ENCODE measurements around the gene OXCT1.
"Not testable (repeated sequence)": the region's sequence is repeated elsewhere in the genome, so short reads cannot be mapped to it uniquely, and the experiment has no call there.

Gene OXCT1

DNA sequence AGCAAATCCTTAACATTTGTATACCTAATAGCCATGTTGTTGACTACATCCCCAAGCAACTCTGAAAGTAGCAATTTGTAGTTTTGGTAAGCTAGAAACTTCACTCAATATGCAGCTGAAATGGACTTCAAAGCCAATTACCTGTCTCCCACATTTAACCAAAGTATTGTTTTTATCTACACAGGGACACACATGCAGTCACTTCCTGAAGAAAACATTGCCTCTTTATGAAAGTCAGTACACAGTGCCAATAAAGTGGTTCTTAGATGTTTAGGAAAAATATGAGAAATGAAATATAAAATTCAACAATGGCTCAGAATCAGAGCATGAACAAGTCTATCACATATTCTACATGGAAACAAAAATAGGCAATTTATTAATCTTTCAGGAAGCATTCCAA lies 49.2 kb downstream of the OXCT1 start:
- no peak for DNase-seq

DNA sequence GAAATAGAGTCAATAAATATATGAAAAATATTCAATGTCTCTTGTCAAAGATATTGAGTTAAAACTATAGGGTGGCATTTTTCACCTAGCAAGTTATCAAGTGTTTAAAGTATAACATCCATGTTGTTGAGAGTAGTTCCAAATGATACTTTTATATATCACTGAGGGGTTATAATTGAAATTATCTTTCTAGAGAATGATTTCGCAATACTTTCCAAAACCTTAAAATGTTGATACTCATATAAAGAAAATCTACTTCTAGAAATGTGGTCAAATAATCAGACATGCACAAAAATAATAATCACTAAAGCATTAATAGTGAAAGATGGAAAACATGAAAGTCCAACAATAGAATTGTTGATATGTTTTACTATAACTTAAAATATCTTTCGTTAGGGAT lies 50.1 kb downstream of the OXCT1 start:
- no peak for DNase-seq

DNA sequence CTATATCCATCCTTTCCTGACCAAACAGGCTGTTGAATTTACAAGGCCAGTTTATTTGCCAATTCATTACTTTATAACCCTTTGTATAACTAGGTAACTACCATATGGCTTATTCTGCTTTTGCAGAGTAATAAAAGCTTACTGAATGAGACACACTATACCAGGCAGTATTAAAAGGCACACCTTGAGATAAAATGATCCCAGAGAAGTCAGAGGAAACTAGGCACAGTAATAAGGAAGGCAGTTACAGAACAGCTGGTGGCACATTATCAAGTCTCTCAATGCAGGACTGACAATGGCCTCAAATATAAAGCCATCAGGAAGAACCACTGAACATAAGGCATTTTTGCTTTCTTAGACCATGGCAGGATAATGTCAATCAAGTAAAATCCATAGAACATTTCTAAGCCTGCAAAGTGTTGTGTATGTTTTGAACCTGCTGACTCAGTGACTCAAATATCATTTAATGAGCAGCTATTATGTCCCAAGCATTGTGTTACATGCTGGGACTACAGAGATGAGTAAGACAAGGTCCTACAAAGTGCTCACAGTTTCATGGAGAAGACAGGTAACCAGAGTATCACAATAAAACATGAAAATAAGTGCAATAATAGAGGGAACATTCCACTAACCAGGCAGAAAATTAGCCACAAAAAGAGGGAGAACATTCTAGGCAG lies 52.5 kb downstream of the OXCT1 start:
- DNase-seq: no peak

DNA sequence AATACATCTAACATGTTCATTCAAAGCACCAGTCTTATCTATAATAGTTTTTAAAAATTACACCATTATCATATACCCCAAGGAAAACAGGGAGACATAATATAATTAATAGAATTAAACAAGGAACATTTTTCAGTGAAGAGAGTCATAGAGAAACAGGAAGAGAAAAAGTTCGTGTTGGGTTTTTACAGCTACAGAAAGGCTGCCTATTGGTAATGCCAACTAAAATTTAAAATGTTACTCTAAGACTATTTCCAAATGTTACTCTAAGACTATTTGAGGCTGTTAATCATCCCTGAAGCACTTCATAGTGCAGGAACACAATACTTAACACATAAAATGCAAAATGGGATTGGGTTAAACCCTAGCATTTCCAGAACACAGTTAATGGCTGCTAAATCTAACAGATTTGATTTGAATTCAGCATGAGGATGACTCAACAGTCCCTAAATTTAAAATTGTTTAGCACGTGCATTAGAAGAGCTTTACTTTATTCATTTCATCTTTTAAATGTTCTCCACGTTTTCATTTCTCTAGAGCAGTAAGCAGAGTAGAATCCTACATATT lies 54.5 kb downstream of the OXCT1 start:
- no peak for DNase-seq

DNA sequence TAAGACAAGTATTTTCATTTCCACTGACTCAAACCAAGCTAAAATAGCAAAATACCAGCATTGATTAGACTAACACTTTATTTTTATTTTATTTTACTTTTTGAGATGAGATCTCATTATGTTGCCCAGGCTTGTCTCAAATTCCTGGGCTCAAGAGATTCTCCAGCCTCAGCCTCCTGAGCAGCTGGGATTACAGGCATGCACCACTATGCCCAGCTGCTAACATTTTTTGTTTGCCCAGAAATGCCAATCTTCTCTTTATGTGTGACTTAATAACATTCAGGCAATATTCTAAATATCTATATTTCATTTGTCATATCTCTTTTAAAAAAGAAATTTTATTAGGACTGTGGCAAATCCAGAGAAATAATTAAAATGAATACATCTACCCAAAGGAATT lies 55.0 kb downstream of the OXCT1 start:
- no peak for DNase-seq

DNA sequence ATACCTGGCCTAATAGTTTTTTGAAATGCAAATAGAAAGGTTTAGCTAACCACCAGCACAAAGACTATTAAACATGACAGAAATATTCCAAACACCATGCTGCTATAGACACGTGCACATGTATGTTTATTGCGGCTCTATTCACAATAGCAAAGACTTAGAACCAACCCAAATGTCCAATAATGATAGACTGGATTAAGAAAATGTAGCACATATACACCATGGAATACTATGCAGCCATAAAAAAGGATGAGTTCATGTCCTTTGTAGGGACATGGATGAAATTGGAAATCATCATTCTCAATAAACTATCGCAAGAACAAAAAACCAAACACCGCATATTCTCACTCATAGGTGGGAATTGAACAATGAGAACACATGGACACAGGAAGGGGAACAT lies 55.9 kb downstream of the OXCT1 start:
- not testable (repeated sequence) for DNase-seq

DNA sequence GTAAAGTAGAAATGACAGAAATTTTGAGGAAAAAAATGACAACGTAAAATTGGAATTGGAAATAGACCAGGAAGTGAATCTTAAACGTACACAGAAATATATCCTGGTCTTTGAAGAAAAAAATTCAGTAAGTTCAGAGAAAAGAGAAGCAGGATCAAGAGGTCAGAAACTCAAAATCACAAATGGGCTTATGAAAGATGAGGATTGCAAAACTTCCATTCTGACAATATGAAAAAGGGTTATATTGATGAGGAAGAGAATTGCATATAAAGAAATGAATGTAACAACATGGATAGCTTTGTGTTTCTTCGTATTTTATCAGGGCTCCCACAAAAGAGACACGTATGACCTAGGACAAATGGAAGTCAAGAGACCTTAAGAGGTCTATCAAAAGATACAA lies 58.1 kb downstream of the OXCT1 start:
- DNase-seq: no peak

DNA sequence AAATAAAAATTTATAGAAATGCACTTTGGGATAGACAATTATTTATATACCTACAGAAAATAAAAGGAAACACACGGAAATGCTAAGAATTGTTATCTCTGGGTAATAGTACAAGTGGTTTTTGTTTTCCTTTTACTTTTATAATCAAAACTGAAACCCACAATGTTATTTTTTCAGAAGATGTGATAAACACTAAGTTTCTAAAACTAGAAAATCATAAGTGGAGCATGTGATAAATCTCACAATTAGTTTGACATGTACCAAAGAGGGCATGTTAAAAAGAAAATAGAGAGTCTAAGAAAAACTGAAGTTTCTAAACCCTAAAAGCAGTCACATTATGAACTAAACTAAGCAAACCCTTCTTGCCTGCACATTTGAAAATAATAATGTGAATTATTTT lies 61.1 kb downstream of the OXCT1 start:
- no peak for DNase-seq

DNA sequence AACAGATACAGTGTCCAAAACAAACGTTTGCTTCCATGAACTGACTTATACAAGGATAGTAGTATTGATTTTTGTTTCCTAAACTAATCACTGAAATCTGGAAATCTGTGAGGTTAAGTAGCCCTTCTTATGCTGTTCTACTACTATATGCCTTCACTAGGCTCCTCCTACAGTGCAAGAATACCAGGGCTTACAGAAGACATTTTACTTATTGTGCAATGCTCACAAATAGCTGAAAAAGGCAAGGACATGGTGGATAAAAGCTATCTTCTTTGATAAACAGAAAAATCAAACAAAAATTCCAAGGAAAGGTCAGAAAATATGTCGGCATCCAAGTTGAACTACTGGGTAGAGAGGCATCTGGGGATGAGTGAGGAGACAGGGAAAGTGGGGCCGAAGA lies 61.9 kb downstream of the OXCT1 start:
- no peak for DNase-seq

DNA sequence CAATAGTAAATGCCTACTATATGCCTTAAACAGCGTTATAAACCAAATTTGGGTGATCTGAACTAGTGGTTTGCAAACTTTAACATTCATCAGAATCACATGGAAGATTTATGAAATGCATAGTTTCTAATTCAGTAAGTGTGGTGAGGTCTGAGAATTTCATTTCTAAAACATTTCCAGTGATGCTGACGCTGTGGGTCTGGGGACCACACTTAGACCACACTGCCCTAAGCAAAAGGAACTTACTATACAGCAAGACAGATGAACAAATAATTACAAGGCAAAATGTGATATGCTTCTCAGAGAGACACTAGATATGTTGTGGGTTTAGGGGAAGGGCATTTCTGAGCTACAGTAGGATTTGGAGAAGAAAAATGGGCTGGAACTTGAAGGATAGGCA lies 72.6 kb downstream of the OXCT1 start:
- DNase-seq: no peak

DNA sequence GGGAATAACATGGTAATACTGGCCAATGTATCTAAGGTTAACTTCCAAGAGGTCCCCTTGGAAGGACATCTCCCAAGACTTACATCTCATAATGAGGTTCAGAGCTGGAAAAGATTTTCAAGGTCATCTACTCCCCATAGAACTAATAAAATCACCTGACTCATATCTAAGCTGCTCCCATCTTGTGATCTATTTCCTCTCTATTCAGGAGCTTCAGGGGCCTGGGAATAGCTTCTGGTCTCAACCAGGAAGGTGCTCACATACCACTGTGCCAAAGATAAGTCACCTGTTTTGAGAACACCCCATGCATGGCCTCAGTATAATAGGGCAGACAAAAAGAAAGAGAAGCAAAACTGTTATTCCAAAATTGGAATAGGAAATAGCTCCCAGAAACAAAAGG lies 74.2 kb downstream of the OXCT1 start:
- no peak for DNase-seq

DNA sequence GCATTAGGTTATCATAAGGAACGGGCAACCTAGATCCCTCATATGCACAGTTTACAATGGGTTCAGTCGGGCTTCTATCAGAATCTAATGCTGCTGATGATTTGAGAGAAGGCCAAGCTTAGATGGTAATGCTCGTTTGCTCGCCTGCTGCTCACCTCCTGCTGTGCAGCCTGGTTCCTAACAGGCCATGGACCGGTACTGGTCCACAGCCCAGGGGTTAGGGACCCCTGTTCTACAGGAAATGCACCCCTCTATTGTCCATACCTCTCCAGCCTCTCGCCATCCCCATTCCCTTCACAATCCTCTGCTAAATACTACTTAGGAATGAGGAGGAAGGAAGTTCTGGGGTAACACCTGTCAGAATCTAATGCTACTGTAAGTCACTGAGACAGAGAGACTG lies 75.1 kb downstream of the OXCT1 start:
- no peak for DNase-seq

DNA sequence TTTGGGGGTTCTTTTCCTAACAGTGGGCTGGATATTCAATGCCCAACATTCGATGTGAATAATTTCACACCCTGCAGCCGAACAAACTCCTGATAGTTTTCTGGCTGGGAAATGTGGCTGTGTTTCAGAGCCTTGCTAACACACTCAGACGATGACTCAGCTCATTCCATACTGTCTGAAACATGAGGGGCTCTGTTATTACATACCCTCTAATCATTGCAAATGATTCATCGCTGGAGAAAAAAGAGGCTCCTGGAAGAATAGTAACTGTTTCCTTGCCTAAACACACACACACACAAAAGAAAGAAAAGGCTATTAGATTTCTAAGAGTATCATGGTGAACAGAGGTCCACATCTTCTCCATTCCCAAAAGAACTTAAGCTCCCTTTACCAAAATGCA lies 75.8 kb downstream of the OXCT1 start:
- no peak for DNase-seq

DNA sequence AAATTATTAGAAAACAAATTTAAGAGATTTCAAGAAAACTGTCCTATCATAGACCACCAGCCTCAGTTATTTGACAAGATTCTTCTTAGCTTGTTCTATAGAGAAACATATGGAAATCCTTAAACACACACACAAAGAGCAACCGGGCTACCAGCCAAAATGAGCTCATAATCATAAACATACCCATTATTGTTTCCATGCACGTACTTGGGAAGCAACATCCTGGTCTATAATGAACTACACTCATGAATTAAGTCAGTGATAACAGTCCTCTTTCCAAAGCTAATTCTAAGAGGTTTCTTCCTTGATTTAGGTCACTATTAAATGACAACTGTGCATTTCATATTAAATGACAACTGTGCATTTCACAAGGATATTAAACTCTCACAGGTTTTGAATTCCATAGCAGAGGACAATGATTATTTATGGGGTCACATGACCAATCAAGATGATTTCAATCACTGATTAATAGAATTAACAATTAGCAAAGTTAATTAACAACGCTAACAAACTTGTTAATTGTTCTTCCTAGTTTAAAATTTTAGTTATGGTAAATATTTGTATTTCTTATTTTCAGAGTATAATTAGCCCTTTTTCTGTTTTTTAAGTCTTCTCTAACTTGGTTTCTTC lies 77.0 kb downstream of the OXCT1 start:
- DNase-seq: no peak

DNA sequence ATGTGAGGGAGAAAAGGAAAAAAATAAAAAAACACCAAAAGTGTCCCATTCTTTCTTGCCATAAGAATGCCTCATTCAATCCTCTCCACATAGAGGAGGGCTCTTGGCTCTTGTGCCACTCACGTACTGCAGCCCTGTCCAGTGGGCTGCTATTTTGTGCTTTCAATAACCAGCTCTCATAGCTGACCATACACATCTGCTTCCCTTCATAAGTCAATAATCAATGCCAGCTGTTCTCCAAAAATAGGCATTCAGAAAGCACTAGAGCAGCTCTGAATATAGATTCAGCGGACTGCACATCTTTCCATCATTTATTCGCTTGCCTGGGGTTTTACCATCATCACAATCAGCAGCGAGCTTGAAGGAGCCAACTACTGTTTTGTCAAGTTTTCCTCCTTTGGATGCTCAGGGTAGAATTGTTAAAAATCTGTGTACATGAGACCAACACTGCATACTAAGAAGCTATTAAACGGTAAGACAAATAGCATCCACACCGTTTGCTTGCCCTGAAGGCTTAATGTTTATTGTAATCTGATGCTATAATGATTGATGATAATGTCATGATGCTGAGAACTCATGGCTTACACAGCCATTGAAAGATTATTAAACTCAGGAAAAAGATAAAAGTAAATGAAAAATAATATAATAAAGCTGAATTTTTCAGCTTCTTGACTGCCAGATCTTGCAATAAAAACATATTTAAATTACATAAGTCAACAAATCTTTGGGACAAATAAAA lies 80.0 kb downstream of the OXCT1 start:
- no peak for DNase-seq

DNA sequence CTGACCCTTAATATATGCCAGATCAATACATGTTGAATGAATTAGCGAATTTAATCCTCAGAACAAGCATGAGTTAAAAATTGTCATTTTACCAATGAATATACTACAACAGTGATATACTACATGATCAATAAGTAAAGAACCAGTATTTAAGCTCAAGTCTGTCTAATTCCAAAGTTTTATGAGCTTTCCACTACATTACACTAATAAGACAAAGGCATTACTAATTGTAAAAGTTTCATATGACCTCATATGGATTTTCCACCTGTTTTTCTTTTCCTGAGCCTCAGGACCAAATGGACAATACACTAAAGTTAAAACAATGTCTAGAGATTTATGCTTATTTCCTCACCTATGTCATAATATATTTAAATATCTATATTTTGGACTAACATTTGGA lies 80.8 kb downstream of the OXCT1 start:
- DNase-seq: no peak

DNA sequence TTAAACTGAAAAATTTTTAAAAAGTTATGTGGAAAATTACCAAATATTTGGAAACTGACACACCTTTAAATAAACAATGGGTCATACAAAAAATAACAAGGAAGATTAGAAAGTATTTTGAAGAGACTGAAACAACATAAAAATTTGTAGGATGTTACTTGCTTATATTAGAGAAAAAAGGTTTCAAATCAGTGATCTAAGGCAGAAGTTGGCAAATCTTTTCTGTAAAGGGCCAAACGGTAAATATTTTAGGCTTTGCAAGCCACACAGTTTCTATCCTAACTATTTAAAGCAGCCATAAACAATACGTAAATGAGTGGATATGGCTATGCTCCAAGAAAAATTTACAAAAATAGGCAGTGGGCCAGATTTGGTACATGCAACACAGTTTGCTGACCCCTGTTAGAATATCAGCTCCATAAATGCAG lies 81.3 kb downstream of the OXCT1 start:
- no peak for DNase-seq

DNA sequence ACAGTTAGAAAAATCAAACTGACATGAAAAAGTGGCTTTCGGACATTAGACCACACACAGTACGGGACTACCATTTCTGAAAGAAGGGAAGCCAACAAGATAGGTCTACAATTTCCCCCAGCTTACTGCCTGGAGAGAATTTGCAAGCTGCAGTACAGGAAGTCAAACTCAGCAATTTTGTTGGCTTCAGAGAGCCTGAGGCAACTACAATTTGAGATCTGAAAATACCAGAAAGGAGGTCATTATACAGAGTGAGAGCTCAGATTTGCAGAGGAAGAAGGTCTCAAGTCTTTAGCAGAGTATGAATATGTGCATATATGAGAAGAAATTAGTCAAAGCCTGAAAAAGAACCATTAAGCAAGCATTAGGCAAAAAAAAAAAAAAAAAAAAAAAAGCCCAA lies 83.0 kb downstream of the OXCT1 start:
- no peak for DNase-seq

DNA sequence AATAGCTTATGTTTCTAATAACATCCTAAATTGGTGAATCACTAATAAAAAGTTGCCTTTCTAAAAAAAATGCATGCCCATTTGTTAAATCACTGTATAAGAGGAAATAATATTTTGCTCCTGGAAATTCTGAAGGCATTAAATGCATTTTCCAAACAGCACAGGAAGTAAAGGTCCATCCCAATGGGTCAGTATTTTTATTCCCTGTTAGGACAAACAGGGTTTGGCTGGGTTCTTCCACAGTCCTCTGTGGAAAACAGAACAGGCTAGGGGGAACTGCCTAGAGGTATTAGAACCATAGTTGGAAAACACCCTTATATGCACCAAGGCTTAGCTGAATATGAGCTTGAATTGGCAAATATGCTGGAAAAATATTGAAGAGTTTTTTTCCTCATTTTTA lies 85.2 kb downstream of the OXCT1 start:
- DNase-seq: no peak

DNA sequence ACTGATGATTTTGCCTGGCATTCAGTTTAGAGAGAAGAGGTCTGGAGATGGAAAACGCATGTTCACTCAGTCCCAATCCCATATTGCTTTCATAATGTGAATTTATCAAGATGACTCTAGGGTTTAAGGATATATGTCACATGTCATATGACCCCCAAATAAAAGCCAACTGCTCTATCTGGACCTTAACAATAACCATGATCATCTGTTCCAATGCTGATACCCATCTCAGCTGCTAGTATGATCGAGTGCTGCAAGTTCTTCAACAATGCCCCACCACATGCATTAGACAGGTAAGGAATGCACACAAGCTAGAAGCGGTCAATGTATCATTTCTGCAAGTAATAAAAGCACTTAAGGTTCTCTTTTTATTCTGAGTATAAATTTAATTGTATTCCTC lies 91.8 kb downstream of the OXCT1 start:
- no peak for DNase-seq

DNA sequence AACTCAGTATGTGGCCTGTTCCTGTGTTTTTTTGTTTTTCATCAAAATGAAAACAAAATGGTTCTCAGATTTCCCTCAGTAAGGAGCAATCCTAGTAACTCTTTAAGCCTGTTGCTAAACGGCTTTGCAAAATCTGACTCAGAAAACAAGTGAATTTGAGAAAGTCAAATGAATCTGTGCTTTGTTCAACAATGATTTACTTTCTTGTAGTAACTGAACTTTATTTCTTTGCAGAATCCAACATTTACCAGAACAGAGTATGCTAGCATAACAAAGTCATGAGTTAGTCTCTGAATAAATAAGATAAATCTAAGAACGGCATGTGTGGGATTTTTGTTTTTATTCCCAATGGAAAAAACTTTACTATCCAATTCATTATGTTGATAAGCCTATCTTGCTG lies 93.8 kb downstream of the OXCT1 start:
- no peak for DNase-seq

DNA sequence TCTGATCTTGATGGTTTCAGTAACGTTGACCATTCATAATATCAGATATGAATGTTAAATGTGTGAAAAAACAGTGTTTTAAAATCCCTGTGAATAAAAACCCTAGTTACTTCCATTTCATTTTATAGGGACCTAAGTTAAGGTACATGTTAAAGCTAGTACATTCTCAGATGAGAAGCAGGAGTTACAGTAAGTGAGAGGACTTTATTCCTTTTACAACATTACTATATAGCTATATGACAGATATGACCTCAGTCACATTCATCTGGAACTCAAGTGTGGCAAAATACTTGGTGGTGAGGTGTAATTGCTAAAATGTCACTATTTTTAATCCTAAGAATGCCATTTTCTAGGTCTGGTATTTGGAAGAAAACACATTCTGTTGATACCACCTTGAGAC lies 96.4 kb downstream of the OXCT1 start:
- no peak for DNase-seq

DNA sequence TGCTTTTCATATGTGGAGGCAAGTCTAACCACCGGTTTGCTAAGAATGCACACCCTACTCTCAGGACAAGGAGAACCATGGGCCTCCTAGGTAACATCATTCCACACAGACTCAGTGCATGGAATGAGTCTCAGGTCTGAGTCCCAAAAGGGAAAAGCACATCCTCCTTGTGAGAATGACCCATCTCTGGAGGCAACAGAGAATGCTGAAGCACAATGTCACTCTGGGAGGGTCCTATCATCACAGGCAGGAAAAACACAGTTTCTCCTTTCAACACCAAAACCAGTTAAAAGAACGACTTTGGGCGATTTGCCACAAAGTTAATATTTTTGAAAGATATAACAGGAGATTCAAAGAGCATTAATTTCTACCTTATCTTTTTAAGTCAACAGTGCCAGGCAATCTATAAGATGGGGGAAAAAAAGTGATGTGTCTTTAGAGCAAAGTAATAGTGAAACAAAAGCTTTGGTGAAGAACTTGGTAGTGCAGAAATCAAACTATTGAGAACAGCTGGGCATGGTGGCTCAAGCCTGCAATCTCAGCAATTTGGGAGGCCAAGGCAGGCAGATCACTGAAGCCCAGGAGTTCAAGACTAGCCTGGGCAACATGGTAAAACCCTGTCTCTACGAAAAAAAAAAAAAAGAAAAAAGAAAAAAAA lies 97.3 kb downstream of the OXCT1 start:
- DNase-seq: no peak

DNA sequence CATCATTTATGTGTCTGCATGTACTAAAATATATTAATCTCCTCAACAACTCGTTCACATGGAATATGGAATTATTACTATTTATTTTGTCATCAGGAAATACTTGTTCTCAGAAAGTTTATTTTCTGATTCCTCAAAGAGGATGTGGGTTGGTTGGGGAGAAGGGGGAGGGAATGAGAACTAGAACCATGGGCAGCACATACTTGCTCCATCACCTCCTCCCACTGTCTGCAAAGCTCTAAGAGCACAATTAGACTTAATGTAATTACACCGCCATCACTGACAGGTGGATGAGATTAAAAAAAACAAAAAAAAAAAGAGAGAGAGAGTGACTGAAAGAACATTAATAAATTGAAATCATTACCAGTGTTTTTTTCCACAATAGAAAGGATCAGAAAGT lies 98.2 kb downstream of the OXCT1 start:
- no peak for DNase-seq

Measured in CD4-positive, alpha-beta T cell treated with Interleukin-15 for 1 hour (primary cell).